ENCODE data around the gene AGFG1.

Gene AGFG1

DNA sequence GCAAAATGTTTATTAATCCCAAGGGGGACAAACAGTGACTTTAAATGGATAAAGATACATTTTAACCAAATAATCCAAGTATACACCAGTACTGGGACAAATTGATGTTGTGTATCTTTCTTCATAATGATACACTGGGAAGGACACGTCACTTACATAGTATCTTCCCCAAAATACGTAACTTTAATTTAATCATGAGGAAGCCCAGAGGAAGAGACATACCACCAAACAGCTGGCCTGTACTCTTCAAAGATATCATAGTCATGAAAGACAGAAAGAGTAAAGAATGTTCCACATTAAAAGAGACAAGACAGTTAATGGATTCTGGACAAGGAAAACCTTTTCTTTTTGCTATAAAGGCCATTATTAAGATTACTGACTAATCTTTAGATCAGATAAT lies 37.1 kb downstream of the AGFG1 start:
- Histone ChIP-seq H2BK15ac (ENCODE audit: low read length) (no peak overlapping the region), H3K9ac (ENCODE audit: low read depth, low read length, poor library complexity) (no peak overlapping the region), H2BK120ac (ENCODE audit: low read depth, low read length) (no peak overlapping the region), H3K36me3 (replicated peaks in 1 of 2; ENCODE audit: control insufficient read depth in 2 of 2, insufficient read depth in 2 of 2, low read length in 2 of 2) (no peaks in the 10 kb centered on the region), H3K79me1 (ENCODE audit: low read depth, low read length) (peaks cover under 1% of the 10 kb centered on the region), H3K4ac (ENCODE audit: low read length) (no peak overlapping the region), H4K91ac (ENCODE audit: low read depth, low read length, poor library complexity) (no peak overlapping the region), H3K9me3 (replicated peaks in 1 of 2; ENCODE audit: control insufficient read depth in 2 of 2, insufficient read depth in 1 of 2, low read depth in 1 of 2, low read length in 2 of 2) (no peaks in the 10 kb centered on the region), H2BK5ac (ENCODE audit: low read length) (no peak overlapping the region), H3K4me2 (ENCODE audit: insufficient read depth, low read length, poor library complexity, severe bottlenecking) (no peak overlapping the region), H3K27me3 (ENCODE audit: control insufficient read depth in 3 of 3, insufficient read depth in 3 of 3, low read depth in 1 of 3, low read length in 3 of 3) (no peaks in the 10 kb centered on the region), H2AFZ (ENCODE audit: low read length) (no peak overlapping the region), H3K27ac (replicated peaks; ENCODE audit: low read length) (no peak overlapping the region), H3K4me3 (ENCODE audit: low read length in 2 of 2) (no peak overlapping the region), H3K14ac (ENCODE audit: low read length) (no peak overlapping the region), H2AK5ac (ENCODE audit: low read depth, low read length) (no peak overlapping the region), H3K4me1 (ENCODE audit: control insufficient read depth in 2 of 2, insufficient read depth in 1 of 2, low read depth in 1 of 2, low read length in 2 of 2) (peaks cover 2 to 5% of the 10 kb centered on the region in 2 donors), H3K18ac (ENCODE audit: low read length) (no peak overlapping the region), H3K23ac (ENCODE audit: low read depth, low read length, poor library complexity) (no peak overlapping the region), H2BK12ac (ENCODE audit: low read length) (no peak overlapping the region), H4K8ac (ENCODE audit: low read depth, low read length) (no peak overlapping the region)
- DNase-seq (ENCODE audit: low spot score) = no peak
- no CpG with 5 or more reads among the region's 2 CpGs for WGBS, 2 donors (ENCODE audit: extremely low coverage in 2 of 2, insufficient read length in 2 of 2, insufficient replicate concordance in 1 of 2)

DNA sequence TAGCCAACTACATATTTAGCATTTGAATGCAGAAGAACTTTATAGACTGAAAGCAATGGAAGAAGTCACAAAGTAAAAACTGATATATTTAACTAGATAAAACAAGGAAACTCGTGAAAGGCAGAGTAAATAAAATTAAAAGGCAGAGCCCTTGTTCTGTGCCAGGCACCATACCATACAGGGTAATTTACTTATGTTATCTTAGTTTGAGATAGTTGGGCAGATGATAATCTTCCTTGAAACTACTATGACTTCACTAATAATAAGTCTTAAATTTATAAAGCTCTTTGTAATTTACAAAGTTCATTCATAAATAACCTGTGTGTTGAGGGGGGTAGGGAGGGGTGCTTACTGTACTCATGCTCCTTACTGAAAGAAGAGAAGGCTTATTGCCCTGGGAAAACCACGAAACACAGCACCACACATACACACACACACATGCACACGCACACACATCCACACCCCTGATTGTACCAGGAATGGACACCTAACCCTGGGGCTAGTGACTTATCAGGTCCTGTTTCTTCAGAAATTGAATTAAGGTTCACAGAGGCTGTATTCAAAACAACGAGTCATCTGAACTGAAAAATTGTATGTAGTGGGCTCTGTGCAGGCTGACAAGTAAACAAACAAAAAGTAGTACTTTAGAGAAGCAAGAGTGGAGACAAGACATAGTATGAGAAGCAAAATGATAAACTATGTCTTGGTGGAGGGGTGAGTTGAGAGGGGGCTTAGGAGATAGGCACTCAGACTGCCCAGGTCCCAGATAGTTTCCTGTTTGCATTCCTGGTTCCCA lies 38.1 kb downstream of the AGFG1 start:
- Histone ChIP-seq H2BK12ac (ENCODE audit: low read length) (no peak overlapping the region), H3K18ac (ENCODE audit: low read length) (no peak overlapping the region), H3K9ac (ENCODE audit: low read depth, low read length, poor library complexity) (no peak overlapping the region), H3K4me1 (ENCODE audit: control insufficient read depth in 2 of 2, insufficient read depth in 1 of 2, low read depth in 1 of 2, low read length in 2 of 2) (peaks cover 2 to 5% of the 10 kb centered on the region in 2 donors), H3K27ac (replicated peaks; ENCODE audit: low read length) (no peak overlapping the region), H4K91ac (ENCODE audit: low read depth, low read length, poor library complexity) (no peak overlapping the region), H3K4me3 (ENCODE audit: low read length in 2 of 2) (no peak overlapping the region), H3K23ac (ENCODE audit: low read depth, low read length, poor library complexity) (no peak overlapping the region), H3K36me3 (replicated peaks in 1 of 2; ENCODE audit: control insufficient read depth in 2 of 2, insufficient read depth in 2 of 2, low read length in 2 of 2) (peaks cover 0 to 7% of the 10 kb centered on the region in 2 donors), H3K14ac (ENCODE audit: low read length) (no peak overlapping the region), H2BK15ac (ENCODE audit: low read length) (no peak overlapping the region), H3K79me1 (ENCODE audit: low read depth, low read length) (no peaks in the 10 kb centered on the region), H2BK120ac (ENCODE audit: low read depth, low read length) (no peak overlapping the region), H3K4ac (ENCODE audit: low read length) (no peak overlapping the region), H4K8ac (ENCODE audit: low read depth, low read length) (no peak overlapping the region), H3K4me2 (ENCODE audit: insufficient read depth, low read length, poor library complexity, severe bottlenecking) (no peak overlapping the region), H3K9me3 (replicated peaks in 1 of 2; ENCODE audit: control insufficient read depth in 2 of 2, insufficient read depth in 1 of 2, low read depth in 1 of 2, low read length in 2 of 2) (no peaks in the 10 kb centered on the region), H2AK5ac (ENCODE audit: low read depth, low read length) (no peak overlapping the region), H2BK5ac (ENCODE audit: low read length) (no peak overlapping the region), H3K27me3 (ENCODE audit: control insufficient read depth in 3 of 3, insufficient read depth in 3 of 3, low read depth in 1 of 3, low read length in 3 of 3) (no peaks in the 10 kb centered on the region), H2AFZ (ENCODE audit: low read length) (no peak overlapping the region)
- DNase-seq (ENCODE audit: low spot score) = no peak
- no CpG with 5 or more reads among the region's 4 CpGs for WGBS, 2 donors (ENCODE audit: extremely low coverage in 2 of 2, insufficient read length in 2 of 2, insufficient replicate concordance in 1 of 2)

DNA sequence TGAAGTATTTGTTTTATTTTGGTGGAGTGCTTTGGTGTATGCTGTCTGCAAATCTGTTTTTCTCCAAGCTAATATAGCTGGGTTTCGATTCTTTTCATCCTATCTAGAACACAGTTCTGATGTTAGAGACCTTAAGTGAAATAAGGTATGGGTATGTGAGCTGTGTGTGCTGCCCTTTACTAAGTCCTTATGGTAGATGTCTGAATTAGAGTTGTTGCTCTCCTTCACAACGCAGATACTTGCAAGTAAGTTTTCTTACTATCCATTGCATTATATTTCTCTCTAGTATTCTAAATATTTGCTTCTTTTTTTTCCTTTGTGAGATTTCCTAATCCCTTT lies 38.6 kb downstream of the AGFG1 start:
- H2BK120ac ChIP-seq (ENCODE audit: low read depth, low read length) = no peak overlapping the region
- no peak overlapping the region for H3K9ac ChIP-seq (ENCODE audit: low read depth, low read length, poor library complexity)
- H3K4me1 ChIP-seq (ENCODE audit: control insufficient read depth in 2 of 2, insufficient read depth in 1 of 2, low read depth in 1 of 2, low read length in 2 of 2) = peaks cover 2 to 5% of the 10 kb centered on the region in 2 donors
- H3K27me3 ChIP-seq (ENCODE audit: control insufficient read depth in 3 of 3, insufficient read depth in 3 of 3, low read depth in 1 of 3, low read length in 3 of 3) = no peaks in the 10 kb centered on the region
- H3K9me3 ChIP-seq (replicated peaks in 1 of 2; ENCODE audit: control insufficient read depth in 2 of 2, insufficient read depth in 1 of 2, low read depth in 1 of 2, low read length in 2 of 2) = no peaks in the 10 kb centered on the region
- no peak overlapping the region for H4K8ac ChIP-seq (ENCODE audit: low read depth, low read length)
- WGBS, 2 donors (ENCODE audit: extremely low coverage in 2 of 2, insufficient read length in 2 of 2, insufficient replicate concordance in 1 of 2) = no CpG with 5 or more reads among the region's 2 CpGs
- no peak for DNase-seq (ENCODE audit: low spot score)
- H3K14ac ChIP-seq (ENCODE audit: low read length) = no peak overlapping the region
- H2BK12ac ChIP-seq (ENCODE audit: low read length) = no peak overlapping the region
- no peak overlapping the region for H2BK5ac ChIP-seq (ENCODE audit: low read length)
- H3K23ac ChIP-seq (ENCODE audit: low read depth, low read length, poor library complexity) = no peak overlapping the region
- peaks cover 0 to 9% of the 10 kb centered on the region in 2 donors for H3K36me3 ChIP-seq (replicated peaks in 1 of 2; ENCODE audit: control insufficient read depth in 2 of 2, insufficient read depth in 2 of 2, low read length in 2 of 2)
- no peak overlapping the region for H3K18ac ChIP-seq (ENCODE audit: low read length)
- H4K91ac ChIP-seq (ENCODE audit: low read depth, low read length, poor library complexity) = no peak overlapping the region
- H2AFZ ChIP-seq (ENCODE audit: low read length) = no peak overlapping the region
- no peak overlapping the region for H3K4ac ChIP-seq (ENCODE audit: low read length)
- no peak overlapping the region for H3K27ac ChIP-seq (replicated peaks; ENCODE audit: low read length)
- no peaks in the 10 kb centered on the region for H3K79me1 ChIP-seq (ENCODE audit: low read depth, low read length)
- H2BK15ac ChIP-seq (ENCODE audit: low read length) = no peak overlapping the region
- H2AK5ac ChIP-seq (ENCODE audit: low read depth, low read length) = no peak overlapping the region
- no peak overlapping the region for H3K4me3 ChIP-seq (ENCODE audit: low read length in 2 of 2)
- H3K4me2 ChIP-seq (ENCODE audit: insufficient read depth, low read length, poor library complexity, severe bottlenecking) = no peak overlapping the region

DNA sequence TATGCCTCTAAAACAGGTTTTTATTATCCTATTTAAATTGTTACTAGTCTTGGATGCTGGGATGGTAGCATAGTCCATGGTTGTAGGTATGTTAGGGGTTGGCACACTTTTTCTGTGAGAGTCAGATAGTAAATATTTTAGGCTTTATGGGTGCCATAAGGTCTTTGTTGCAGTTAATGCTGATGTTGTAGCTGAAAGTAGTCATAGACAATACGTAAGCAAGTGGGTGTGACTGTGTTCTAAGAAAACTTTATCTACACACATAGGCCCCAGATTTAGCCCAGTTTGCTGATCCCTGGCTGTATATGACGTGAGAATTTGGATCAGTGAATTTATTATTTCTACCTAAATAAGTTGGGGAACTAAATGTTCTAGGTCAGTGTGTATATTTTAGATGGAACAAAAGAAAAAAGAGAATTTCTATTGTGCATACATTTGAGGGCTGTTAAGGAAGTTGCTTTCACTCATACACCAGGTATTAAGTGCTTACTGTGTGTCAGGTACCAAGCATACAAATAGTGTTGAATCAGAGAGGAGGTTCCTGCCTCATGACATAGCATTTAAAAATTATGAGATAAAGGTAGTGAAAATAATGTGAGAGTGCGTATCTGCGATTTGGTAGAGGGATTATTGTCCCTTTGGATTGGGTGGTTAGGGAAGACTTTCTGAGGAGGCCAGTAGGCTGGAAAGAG lies 39.4 kb downstream of the AGFG1 start:
- Histone ChIP-seq H3K27me3 (ENCODE audit: control insufficient read depth in 3 of 3, insufficient read depth in 3 of 3, low read depth in 1 of 3, low read length in 3 of 3) (no peaks in the 10 kb centered on the region), H2BK5ac (ENCODE audit: low read length) (no peak overlapping the region), H3K36me3 (replicated peaks in 1 of 2; ENCODE audit: control insufficient read depth in 2 of 2, insufficient read depth in 2 of 2, low read length in 2 of 2) (peaks cover 0 to 9% of the 10 kb centered on the region in 2 donors), H3K4me3 (ENCODE audit: low read length in 2 of 2) (no peak overlapping the region), H3K4me2 (ENCODE audit: insufficient read depth, low read length, poor library complexity, severe bottlenecking) (no peak overlapping the region), H3K27ac (replicated peaks; ENCODE audit: low read length) (no peak overlapping the region), H2BK12ac (ENCODE audit: low read length) (no peak overlapping the region), H3K9me3 (replicated peaks in 1 of 2; ENCODE audit: control insufficient read depth in 2 of 2, insufficient read depth in 1 of 2, low read depth in 1 of 2, low read length in 2 of 2) (no peaks in the 10 kb centered on the region), H3K23ac (ENCODE audit: low read depth, low read length, poor library complexity) (no peak overlapping the region), H2AFZ (ENCODE audit: low read length) (no peak overlapping the region), H3K4me1 (ENCODE audit: control insufficient read depth in 2 of 2, insufficient read depth in 1 of 2, low read depth in 1 of 2, low read length in 2 of 2) (peaks cover 2 to 5% of the 10 kb centered on the region in 2 donors), H3K9ac (ENCODE audit: low read depth, low read length, poor library complexity) (no peak overlapping the region), H2BK15ac (ENCODE audit: low read length) (no peak overlapping the region), H4K8ac (ENCODE audit: low read depth, low read length) (no peak overlapping the region), H3K14ac (ENCODE audit: low read length) (no peak overlapping the region), H2BK120ac (ENCODE audit: low read depth, low read length) (no peak overlapping the region), H4K91ac (ENCODE audit: low read depth, low read length, poor library complexity) (no peak overlapping the region), H3K4ac (ENCODE audit: low read length) (no peak overlapping the region), H3K18ac (ENCODE audit: low read length) (no peak overlapping the region), H3K79me1 (ENCODE audit: low read depth, low read length) (no peaks in the 10 kb centered on the region), H2AK5ac (ENCODE audit: low read depth, low read length) (no peak overlapping the region)
- DNase-seq (ENCODE audit: low spot score) = no peak
- 100% methylated on average over 2 of the region's 4 CpGs; no CpG with 5 or more reads in 1 of the 2 donors for WGBS, 2 donors (ENCODE audit: extremely low coverage in 2 of 2, insufficient read length in 2 of 2, insufficient replicate concordance in 1 of 2)

Measured in neuronal stem cell (in vitro differentiated cells).